Endothelial cell (in vitro differentiated cells): ENCODE results near the gene ARMH3. TPM values are rescaled to one million over a fixed set of nuclear protein-coding genes. Genes with fewer than 3 reads are reported as not detected.

ENCODE experiments used
- DNase-seq: peaks from one replicate; pipeline ENCODE4 v3.0.0; 2021; ENCODE audit warnings: low spot score
- H3K27ac Mint-ChIP-seq: one replicate; pipeline ENCODE4 v1.8.0; 2021; ENCODE audit warnings: mixed read lengths, inconsistent platforms; ENCODE audit not compliant: unreplicated experiment
- H3K27me3 Mint-ChIP-seq: one replicate; pipeline ENCODE4 v1.8.0; 2021; ENCODE audit warnings: mild to moderate bottlenecking, moderate library complexity, mixed read lengths, inconsistent platforms; ENCODE audit not compliant: unreplicated experiment
- H3K36me3 Mint-ChIP-seq: one replicate; pipeline ENCODE4 v1.8.0; 2021; ENCODE audit warnings: mild to moderate bottlenecking, low read depth, mixed read lengths, inconsistent platforms; ENCODE audit not compliant: unreplicated experiment
- H3K4me1 Mint-ChIP-seq: one replicate; pipeline ENCODE4 v1.8.0; 2021; ENCODE audit warnings: mild to moderate bottlenecking, mixed read lengths, inconsistent platforms; ENCODE audit not compliant: unreplicated experiment
- H3K4me3 Mint-ChIP-seq: one replicate; pipeline ENCODE4 v1.8.0; 2021; ENCODE audit warnings: mild to moderate bottlenecking, mixed read lengths, inconsistent platforms; ENCODE audit not compliant: unreplicated experiment
- H3K9me3 Mint-ChIP-seq: one replicate; pipeline ENCODE4 v1.8.0; 2021; ENCODE audit warnings: mixed read lengths, inconsistent platforms; ENCODE audit not compliant: unreplicated experiment
- CTCF ChIP-seq: fragments of 200-600 bp; sonication (generic); IDR thresholded peaks from one replicate; pipeline ENCODE4 v1.5.0; 2021; ENCODE audit warnings: antibody characterized with exemption; ENCODE audit not compliant: unreplicated experiment
- total RNA-seq: library from RNA; stranded (reverse); fragmentation: NEBNext Ultra II Directional; extraction: Animal tissue kit (Norgen Biotek cat#: 25700); gene quantifications from one replicate; pipeline ENCODE4 v1.2.1, GENCODE V29; 2021; ENCODE audit not compliant: unreplicated experiment

The ARMH3 gene
- total RNA-seq, 1 donor from 2014 or later: 20.5 TPM

GRCh38 chr10:101851411-101852116 lies 204.4 kb downstream of the ARMH3 start:
- no peak for DNase-seq
- TF ChIP-seq CTCF: no peak
- H3K4me3 Mint-ChIP-seq: peak overlapping the region; percentile 72

GRCh38 chr10:101850749-101851148 lies 205.2 kb downstream of the ARMH3 start:
- Mint-ChIP-seq H3K4me1 (peaks cover 57% of the 10 kb centered on the region), H3K27ac (peak overlapping the region; percentile 13), H3K4me3 (peak overlapping the region; percentile 72), H3K36me3 (peaks cover 12% of the 10 kb centered on the region), H3K27me3 (peaks cover 11% of the 10 kb centered on the region), H3K9me3 (no peaks in the 10 kb centered on the region)
- no peak for DNase-seq
- TF ChIP-seq CTCF: no peak

More at GRCh38 chr10:101851411-101852116, 204.4 kb downstream of the ARMH3 start:
- Mint-ChIP-seq H3K27ac (no peak overlapping the region), H3K36me3 (peaks cover 12% of the 10 kb centered on the region), H3K27me3 (peaks cover 10% of the 10 kb centered on the region), H3K4me1 (peaks cover 49% of the 10 kb centered on the region), H3K9me3 (no peaks in the 10 kb centered on the region)

- H3K36me3 Mint-ChIP-seq: peaks cover 12% of the 10 kb centered on the region
- peaks cover 15% of the 10 kb centered on the region for H3K27me3 Mint-ChIP-seq
- no peak for DNase-seq
- H3K4me1 Mint-ChIP-seq: peaks cover 75% of the 10 kb centered on the region
- no peak for TF ChIP-seq CTCF
- H3K27ac Mint-ChIP-seq: peak overlapping the region; percentile 93
- no peaks in the 10 kb centered on the region for H3K9me3 Mint-ChIP-seq
- H3K4me3 Mint-ChIP-seq: peak overlapping the region; percentile 47
Observed at GRCh38 chr10:101848894-101849351, 207.1 kb downstream of the ARMH3 start.

GRCh38 chr10:101848408-101848807 lies 207.6 kb downstream of the ARMH3 start:
- H3K4me3 Mint-ChIP-seq: peak overlapping the region; percentile 47
- H3K27ac Mint-ChIP-seq: peak overlapping the region; percentile 93
- no peaks in the 10 kb centered on the region for H3K9me3 Mint-ChIP-seq
- no peak for DNase-seq
- H3K4me1 Mint-ChIP-seq: peaks cover 76% of the 10 kb centered on the region
- peaks cover 12% of the 10 kb centered on the region for H3K36me3 Mint-ChIP-seq
- peaks cover 15% of the 10 kb centered on the region for H3K27me3 Mint-ChIP-seq
- no peak for TF ChIP-seq CTCF

GRCh38 chr10:101845893-101846292 lies 210.1 kb downstream of the ARMH3 start:
- Mint-ChIP-seq H3K4me1 (peaks cover 88% of the 10 kb centered on the region), H3K4me3 (no peak overlapping the region), H3K9me3 (no peaks in the 10 kb centered on the region), H3K36me3 (peaks cover 15% of the 10 kb centered on the region), H3K27ac (no peak overlapping the region), H3K27me3 (peaks cover 30% of the 10 kb centered on the region)
- no peak for DNase-seq
- TF ChIP-seq CTCF: no peak
